KMS-11 (cell line): Measurements from ENCODE around the gene CTNNA3.

Experiments used
- H2AFZ ChIP-seq: fragments of 200-600 bp; sonication (generic); 2 replicates; pipeline ENCODE4 v1.6.1; 2016; ENCODE audit warnings: antibody characterized with exemption, mixed run types, low read depth
- H3K27ac ChIP-seq: fragments of 200-600 bp; sonication (generic); 2 replicates; pipeline ENCODE4 v1.6.1; 2016; ENCODE audit warnings: mild to moderate bottlenecking, mixed run types
- H3K27me3 ChIP-seq: fragments of 200-600 bp; sonication (generic); 2 replicates; pipeline ENCODE4 v1.6.1; 2017; ENCODE audit warnings: mild to moderate bottlenecking, low read depth, mixed run types, moderate library complexity; ENCODE audit not compliant: insufficient read depth
- H3K36me3 ChIP-seq: fragments of 200-600 bp; sonication (generic); 2 replicates; pipeline ENCODE4 v1.6.1; 2017; ENCODE audit warnings: mild to moderate bottlenecking, mixed run types; ENCODE audit not compliant: insufficient read depth
- H3K4me1 ChIP-seq: fragments of 200-600 bp; sonication (generic); 2 replicates; pipeline ENCODE4 v1.6.1; 2016; ENCODE audit warnings: mild to moderate bottlenecking, low read depth, mixed run types; ENCODE audit not compliant: poor library complexity, severe bottlenecking
- H3K4me2 ChIP-seq: fragments of 200-600 bp; sonication (generic); 2 replicates; pipeline ENCODE4 v1.7.0; 2016; ENCODE audit warnings: mild to moderate bottlenecking, mixed run types
- H3K4me3 ChIP-seq: fragments of 200-600 bp; sonication (generic); IDR thresholded peaks from 2 replicates; pipeline ENCODE4 v1.6.1; 2017; ENCODE audit warnings: low read depth, low read length, mixed read lengths; ENCODE audit not compliant: insufficient read depth
- H3K79me2 ChIP-seq: fragments of 200-600 bp; sonication (generic); 2 replicates; pipeline ENCODE4 v1.6.1; 2016; ENCODE audit warnings: low read depth, mixed run types; ENCODE audit not compliant: insufficient read depth
- H3K9ac ChIP-seq: fragments of 200-600 bp; sonication (generic); 2 replicates; pipeline ENCODE4 v1.6.1; 2016; ENCODE audit warnings: mild to moderate bottlenecking, mixed run types
- H4K20me1 ChIP-seq: fragments of 200-600 bp; sonication (generic); 2 replicates; pipeline ENCODE4 v1.6.1; 2016; ENCODE audit warnings: mild to moderate bottlenecking, mixed run types; ENCODE audit not compliant: insufficient read depth
- TF ChIP-seq, protein P1 (sequence below): fragments of 200-600 bp; sonication (generic); conservative IDR thresholded peaks from 2 replicates; pipeline ENCODE4 v1.6.1; 2017; ENCODE audit warnings: low read depth, mild to moderate bottlenecking, antibody characterized with exemption, low read length, moderate library complexity, mixed read lengths

Gene CTNNA3

DNA sequence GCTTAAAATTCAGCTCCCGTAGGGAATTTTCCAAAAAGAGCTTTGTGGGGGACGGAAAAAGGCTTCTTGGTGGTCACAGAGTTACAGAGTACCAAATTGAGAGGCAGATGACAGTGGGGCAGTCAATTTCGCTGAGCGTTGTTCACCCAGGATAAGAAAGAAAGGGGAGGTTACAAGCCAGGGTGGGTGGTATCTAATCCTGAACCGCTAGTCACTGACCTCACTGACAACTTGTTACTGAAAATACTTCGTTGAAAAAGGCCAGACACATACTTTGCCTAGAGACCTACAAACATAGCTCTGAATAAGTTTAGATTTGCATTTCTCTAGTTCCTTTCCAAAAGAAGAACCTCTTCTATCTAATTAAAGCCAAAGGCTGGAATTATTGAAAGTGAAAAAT, at the start of gene CTNNA3:
Gene CTNNA3 (minus strand): TSS at position 167 of the 400 bp plus-strand sequence.
- Histone ChIP-seq H3K9ac (no peak within 1 kb of the TSS), H3K36me3 (no peaks in the 10 kb centered on the region), H3K79me2 (no peaks in the 10 kb centered on the region), H3K4me2 (no peak within 1 kb of the TSS), H3K27ac (no peak within 1 kb of the TSS), H4K20me1 (no peaks in the 10 kb centered on the region), H2AFZ (no peak within 1 kb of the TSS), H3K4me3 (no peak within 1 kb of the TSS), H3K27me3 (no peaks in the 10 kb centered on the region), H3K4me1 (no peaks in the 10 kb centered on the region)
- TF ChIP-seq, protein P1, sequence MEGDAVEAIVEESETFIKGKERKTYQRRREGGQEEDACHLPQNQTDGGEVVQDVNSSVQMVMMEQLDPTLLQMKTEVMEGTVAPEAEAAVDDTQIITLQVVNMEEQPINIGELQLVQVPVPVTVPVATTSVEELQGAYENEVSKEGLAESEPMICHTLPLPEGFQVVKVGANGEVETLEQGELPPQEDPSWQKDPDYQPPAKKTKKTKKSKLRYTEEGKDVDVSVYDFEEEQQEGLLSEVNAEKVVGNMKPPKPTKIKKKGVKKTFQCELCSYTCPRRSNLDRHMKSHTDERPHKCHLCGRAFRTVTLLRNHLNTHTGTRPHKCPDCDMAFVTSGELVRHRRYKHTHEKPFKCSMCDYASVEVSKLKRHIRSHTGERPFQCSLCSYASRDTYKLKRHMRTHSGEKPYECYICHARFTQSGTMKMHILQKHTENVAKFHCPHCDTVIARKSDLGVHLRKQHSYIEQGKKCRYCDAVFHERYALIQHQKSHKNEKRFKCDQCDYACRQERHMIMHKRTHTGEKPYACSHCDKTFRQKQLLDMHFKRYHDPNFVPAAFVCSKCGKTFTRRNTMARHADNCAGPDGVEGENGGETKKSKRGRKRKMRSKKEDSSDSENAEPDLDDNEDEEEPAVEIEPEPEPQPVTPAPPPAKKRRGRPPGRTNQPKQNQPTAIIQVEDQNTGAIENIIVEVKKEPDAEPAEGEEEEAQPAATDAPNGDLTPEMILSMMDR: no peak

DNA sequence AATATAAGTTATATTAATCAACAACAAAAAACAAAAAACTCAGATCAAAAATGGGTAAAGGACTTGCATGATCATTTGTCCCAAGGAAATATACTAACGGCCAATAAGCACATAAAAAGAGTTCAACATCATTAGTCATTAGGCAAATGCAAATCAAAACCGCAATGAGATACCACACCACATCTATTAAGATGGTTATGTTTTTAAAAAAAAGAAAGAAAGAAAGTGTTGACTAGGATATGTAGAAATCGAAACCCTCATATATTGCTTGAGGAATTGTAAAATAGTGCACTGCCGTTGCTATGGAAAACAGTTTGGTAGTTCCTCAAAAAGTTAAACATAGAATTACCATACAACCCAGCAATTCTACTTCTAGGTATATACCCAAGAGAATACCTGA, 39.4 kb upstream of the CTNNA3 start:
- no peak overlapping the region for H3K27ac ChIP-seq
- H3K27me3 ChIP-seq: no peaks in the 10 kb centered on the region
- no peaks in the 10 kb centered on the region for H4K20me1 ChIP-seq
- H3K9ac ChIP-seq: no peak overlapping the region
- H3K4me1 ChIP-seq: no peaks in the 10 kb centered on the region
- H3K4me3 ChIP-seq: no peak overlapping the region
- H3K79me2 ChIP-seq: no peaks in the 10 kb centered on the region
- H3K36me3 ChIP-seq: no peaks in the 10 kb centered on the region
- TF ChIP-seq, protein P1: no peak
- H2AFZ ChIP-seq: no peak overlapping the region
- H3K4me2 ChIP-seq: no peak overlapping the region

DNA sequence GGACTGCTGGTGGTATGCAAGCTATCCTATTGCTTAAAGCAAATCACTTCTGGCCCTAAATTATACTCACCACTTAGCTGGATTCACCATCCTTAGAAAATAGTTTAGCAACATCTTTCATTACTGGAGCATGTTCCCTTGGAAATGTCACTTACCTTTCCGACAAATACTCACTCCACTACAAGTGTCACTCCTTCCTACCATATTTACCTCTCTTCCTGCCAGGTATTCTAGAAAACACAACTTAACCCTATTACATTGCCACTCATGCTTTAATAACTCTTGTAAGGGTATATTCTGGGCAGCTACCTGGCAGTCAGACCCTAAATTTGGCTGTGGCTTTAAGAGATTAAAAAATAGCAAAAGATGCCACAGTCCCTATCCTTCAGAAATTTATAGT, 37.5 kb upstream of the CTNNA3 start:
- H3K27ac ChIP-seq: no peak overlapping the region
- H3K4me3 ChIP-seq: no peak overlapping the region
- no peak overlapping the region for H2AFZ ChIP-seq
- no peaks in the 10 kb centered on the region for H3K27me3 ChIP-seq
- no peaks in the 10 kb centered on the region for H3K4me1 ChIP-seq
- no peaks in the 10 kb centered on the region for H3K79me2 ChIP-seq
- H4K20me1 ChIP-seq: no peaks in the 10 kb centered on the region
- TF ChIP-seq, protein P1: no peak
- H3K9ac ChIP-seq: no peak overlapping the region
- no peak overlapping the region for H3K4me2 ChIP-seq
- no peaks in the 10 kb centered on the region for H3K36me3 ChIP-seq

DNA sequence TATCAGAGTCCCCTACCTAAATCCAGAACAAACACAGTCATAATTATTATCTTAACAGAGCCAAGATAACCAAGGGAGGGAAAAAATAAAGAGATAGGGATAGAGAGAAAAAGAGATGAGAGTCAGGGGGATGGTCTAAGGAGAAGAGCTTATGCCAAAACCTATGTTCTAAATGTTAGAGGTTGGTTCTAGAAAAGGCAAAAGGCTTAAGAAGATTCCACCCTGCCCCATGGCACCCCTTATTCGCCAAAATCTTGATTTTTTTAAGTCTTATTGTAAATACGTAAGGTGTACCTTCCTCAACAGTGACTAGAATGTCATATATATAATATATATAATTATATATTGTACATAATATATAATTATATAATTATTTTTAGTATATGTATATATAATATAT, 29.6 kb upstream of the CTNNA3 start:
- Histone ChIP-seq H3K9ac (no peak overlapping the region), H3K36me3 (no peaks in the 10 kb centered on the region)

More for the DNA sequence above, 29.6 kb upstream of the CTNNA3 start:
- Histone ChIP-seq H3K4me1 (no peaks in the 10 kb centered on the region), H3K27me3 (no peaks in the 10 kb centered on the region), H2AFZ (no peak overlapping the region), H3K79me2 (no peaks in the 10 kb centered on the region), H4K20me1 (no peaks in the 10 kb centered on the region), H3K27ac (no peak overlapping the region), H3K4me2 (no peak overlapping the region), H3K4me3 (no peak overlapping the region)
- TF ChIP-seq, protein P1: no peak
